HG02623 (cell line): ENCODE results near the gene C11orf68.

Source experiments
- ATAC-seq: cut with Tn5 transposase; IDR thresholded peaks from one replicate; pipeline ENCODE4 v1.9.1; 2021; ENCODE audit warnings: moderate library complexity; ENCODE audit not compliant: unreplicated experiment

The C11orf68 gene

GRCh38 chr11:65872586-65873317, 46.1 kb downstream of the C11orf68 start, which contains the start of gene EFEMP2:
EFEMP2 (minus strand) TSS chr11:65872800; CDS start chr11:65872354, 446 bp downstream.
- ATAC-seq: no peak

DNA sequence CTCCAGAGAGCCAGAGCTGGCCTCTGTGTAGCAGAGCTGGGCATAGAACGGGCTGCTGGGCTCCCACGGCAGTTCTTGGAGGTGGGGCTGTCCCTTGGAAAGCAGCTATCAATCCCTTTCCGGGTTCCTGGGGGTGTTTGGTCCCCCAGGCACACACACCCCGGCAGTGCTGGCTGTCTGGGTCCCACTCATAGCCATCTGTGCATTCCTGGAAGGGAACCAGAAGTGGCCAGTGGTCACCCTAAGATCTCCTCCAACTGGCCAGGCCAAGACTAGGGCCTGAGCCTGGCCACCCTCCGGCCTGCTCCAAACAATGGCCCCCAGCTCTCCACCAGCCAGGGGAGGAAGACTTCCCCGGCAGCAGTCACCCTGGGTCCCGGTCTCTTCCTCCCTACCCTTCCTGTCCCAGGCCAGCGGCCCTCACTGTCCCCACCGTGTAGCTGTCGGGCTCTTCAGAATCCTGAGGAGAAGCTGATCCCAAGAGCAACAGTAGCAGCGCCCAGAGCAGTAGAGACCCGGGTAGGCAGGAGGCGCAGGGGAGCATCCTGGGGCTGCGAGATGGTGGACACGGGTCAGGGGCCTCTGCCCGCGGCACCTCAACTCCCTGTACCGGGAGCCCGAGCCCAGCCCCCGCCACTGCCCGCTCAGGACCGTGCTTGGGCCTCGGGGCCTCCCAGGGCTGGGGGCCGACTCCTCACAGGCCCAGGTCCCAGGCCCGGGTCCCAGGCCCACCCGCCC, 46.9 kb downstream of the C11orf68 start:
- no peak for ATAC-seq

DNA sequence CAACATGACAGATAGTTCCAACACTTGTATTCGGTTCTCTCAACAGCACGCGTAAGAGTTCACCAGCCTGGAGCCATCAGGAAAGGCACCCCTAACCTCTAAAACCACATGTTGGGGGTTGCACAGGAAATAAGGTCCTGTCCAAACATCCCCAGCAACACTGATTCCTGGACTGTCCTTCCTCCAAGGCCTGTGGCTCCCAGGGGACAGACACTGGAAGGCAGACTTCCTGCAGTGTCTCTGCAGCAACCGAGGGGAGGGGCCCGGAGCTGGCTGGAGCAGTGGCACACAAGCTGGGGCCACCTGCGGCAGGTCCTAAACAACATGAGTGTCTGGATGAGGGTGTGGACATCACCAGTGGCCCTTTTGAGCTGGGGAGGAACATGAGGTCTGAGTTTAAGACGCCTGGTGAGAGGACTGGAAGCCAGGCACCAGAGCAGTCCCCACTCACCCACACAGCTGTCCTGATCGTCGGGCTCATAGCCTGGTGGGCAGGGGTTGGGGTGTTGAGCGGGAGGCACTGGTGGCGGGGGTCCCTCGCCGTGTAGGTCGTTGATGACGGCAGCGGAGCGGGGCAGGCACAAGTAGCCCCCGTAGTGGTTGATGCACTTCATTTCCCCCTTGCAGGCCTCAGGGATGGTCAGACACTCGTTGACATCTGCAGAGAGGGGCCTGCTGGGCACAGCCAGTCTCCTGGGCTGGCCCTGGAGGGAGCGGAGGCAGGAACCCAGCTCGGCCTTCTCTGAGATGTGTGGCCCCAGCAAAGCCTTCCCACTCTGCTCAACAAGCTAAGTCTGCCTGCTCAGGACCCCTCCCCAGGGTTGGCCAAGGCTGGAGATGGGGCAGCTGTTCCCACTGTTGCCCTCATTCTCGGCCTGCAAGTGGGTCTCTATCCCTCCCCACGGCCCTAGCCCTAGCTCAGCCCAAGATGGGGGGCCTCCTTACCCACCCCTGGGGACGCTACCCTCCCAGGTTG, 47.9 kb downstream of the C11orf68 start:
- no peak for ATAC-seq

DNA sequence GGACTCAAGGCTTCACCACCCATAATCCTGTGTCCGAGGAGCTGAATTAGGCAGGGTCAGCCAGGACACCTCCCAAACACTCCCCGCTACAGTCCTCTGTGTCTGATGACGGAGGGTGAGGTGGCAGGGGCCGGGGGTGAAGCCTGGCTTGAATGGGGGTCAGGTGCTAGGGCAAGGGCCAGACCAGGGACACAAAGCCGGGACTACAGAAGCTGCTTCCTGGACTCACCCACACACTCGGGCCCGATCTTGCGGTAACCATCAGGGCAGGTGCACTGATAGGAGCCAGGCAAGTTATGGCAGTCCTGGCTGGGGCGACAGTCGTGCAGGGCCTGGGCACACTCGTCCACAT, 48.6 kb downstream of the C11orf68 start:
- ATAC-seq: no peak

- no peak for ATAC-seq
Observed at GRCh38 chr11:65869643-65870306, 49.1 kb downstream of the C11orf68 start.

GRCh38 chr11:65868907-65869306, 50.0 kb downstream of the C11orf68 start:
- ATAC-seq: no peak

DNA sequence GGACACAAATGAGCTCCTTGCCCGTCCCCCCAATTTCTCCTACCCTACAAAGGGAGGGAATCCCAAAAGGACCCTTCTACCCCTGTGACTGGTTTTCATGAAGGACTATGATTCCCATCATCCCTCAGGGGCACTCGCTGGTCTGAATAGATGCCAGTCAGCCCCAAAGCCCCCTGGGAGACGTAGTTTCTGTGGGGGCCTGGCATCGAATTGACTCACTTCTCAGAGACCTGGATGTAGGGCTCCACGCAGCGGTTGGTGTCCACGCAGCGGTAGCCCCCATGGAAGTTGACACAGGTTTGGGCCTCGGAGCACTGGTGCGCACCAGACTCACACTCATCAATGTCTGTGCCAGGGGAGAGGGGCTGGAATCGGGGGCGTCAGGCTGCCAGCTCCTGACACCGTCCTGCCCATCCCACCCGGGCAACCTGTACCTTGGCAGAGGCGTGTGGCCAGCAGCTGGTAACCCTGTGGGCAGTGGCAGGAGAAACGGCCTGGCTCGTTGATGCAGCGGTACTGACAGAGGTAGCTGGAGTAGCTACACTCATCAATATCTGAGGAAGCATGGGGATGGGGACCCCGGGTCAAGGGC, 50.7 kb downstream of the C11orf68 start:
- ATAC-seq: no peak

DNA sequence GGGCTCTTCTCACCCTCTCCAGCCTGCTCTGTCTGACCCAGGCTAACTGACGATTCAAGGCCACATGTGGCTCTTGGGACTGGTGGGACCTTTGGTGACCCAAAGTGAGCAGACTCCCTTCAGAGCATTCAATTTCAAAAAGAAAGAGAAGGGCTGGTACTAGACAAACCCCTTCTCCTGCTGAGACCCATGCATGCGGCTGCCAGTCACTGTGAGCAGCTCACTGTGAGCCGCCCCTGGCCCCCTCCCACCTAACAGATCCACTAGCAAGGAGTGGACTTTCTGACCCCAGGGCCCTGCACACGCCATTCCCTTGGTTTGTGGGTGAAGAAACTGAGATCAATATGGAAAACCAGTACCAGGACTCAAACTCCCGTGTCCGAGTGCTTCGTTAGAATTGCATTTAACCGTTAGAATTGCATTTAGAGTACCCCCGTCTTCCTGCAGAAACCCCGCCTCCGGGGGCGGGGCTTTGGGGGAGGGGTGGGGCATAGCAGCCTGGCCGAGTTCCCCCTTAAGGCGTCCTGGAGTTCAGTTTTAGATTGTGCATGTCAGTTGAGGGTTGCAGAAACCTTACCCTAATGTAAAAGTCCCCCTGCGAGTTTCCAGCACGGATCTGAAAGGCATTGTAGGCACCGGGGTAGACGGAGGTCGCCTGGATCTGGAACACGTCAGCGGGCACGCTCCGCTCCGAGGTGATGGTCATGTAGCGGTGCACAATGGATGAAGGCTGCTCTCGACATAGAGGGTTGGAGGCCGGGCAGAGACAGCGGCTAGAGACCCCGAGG, 51.4 kb downstream of the C11orf68 start:
- ATAC-seq: no peak
